Caco-2 (cell line): ENCODE measurements around the gene WDR26. TPM values are rescaled to one million over a fixed set of nuclear protein-coding genes. Genes with fewer than 3 reads are reported as not detected.

Experiments
- BruUV-seq: library from RNA; stranded (reverse); fragments of 400-500 nt; replicated peaks from 2 replicates; lab custom pipeline; 2021; lab: Mats Ljungman, UMichigan
- CTCF ChIA-PET: fragments of 300-600 bp; sonication (Branson Sonifier 250); formaldehyde crosslinking; loops from one replicate; lab custom pipeline; 2022; ENCODE audit warnings: antibody characterized with exemption; lab: Charles Lee
- POLR2A ChIA-PET: fragments of 300-600 bp; sonication (Branson Sonifier 250); formaldehyde crosslinking; loops from one replicate; lab custom pipeline; 2022; ENCODE audit warnings: antibody characterized with exemption; lab: Charles Lee
- DNase-seq, 2 experiments: peaks; one replicate each; pipeline versions ENCODE4 v3.0.0 to v3.0.0-alpha.2; 2020 to 2022
- H3K27me3 ChIP-seq: replicated peaks from 2 replicates; pipeline ENCODE4 v1.6.0; 2011; ENCODE audit warnings: low read length; ENCODE audit not compliant: control insufficient read depth, insufficient read depth
- H3K36me3 ChIP-seq: 2 replicates; pipeline ENCODE4 v1.5.1; 2011; ENCODE audit warnings: low read length; ENCODE audit not compliant: control insufficient read depth, insufficient read depth
- H3K4me1 ChIP-seq: fragments of 250-450 bp; sonication (Bioruptor Pico); 2 replicates; pipeline ENCODE4 v1.5.1; 2020; ENCODE audit warnings: mild to moderate bottlenecking
- H3K4me3 ChIP-seq: 2 replicates; pipeline ENCODE4 v1.5.1; 2011; ENCODE audit warnings: low read depth, mild to moderate bottlenecking, control low read depth, low read length
- H3K9me3 ChIP-seq: fragments of 250-450 bp; sonication (Bioruptor Pico); 2 replicates; pipeline ENCODE4 v1.5.1; 2020; ENCODE audit warnings: mild to moderate bottlenecking, moderate library complexity
- H3K27ac Mint-ChIP-seq: one replicate; pipeline ENCODE4 v1.8.0; 2022; ENCODE audit warnings: mixed read lengths; ENCODE audit not compliant: unreplicated experiment
- H3K27me3 Mint-ChIP-seq: one replicate; pipeline ENCODE4 v1.8.0; 2022; ENCODE audit warnings: mixed read lengths; ENCODE audit not compliant: insufficient read depth, unreplicated experiment
- H3K36me3 Mint-ChIP-seq: one replicate; pipeline ENCODE4 v1.8.0; 2022; ENCODE audit warnings: mild to moderate bottlenecking, mixed read lengths; ENCODE audit not compliant: insufficient read depth, unreplicated experiment
- H3K4me1 Mint-ChIP-seq: one replicate; pipeline ENCODE4 v1.8.0; 2022; ENCODE audit warnings: low read depth, mixed read lengths; ENCODE audit not compliant: unreplicated experiment
- H3K4me3 Mint-ChIP-seq: one replicate; pipeline ENCODE4 v1.8.0; 2022; ENCODE audit warnings: mild to moderate bottlenecking, moderate library complexity, mixed read lengths; ENCODE audit not compliant: unreplicated experiment
- H3K9me3 Mint-ChIP-seq: one replicate; pipeline ENCODE4 v1.8.0; 2022; ENCODE audit warnings: mixed read lengths; ENCODE audit not compliant: unreplicated experiment
- CTCF ChIP-seq, 2 experiments: fragments of 200-600 bp in 1 of 2; IDR thresholded peaks; 1 replicate in 1 of 2; 2 replicates in 1 of 2; pipeline versions ENCODE4 v1.5.1 to v1.8.0; 2011 to 2022; ENCODE audit warnings: antibody characterized with exemption in 1 of 2, control low read depth in 1 of 2, inconsistent platforms in 1 of 2, low read depth in 1 of 2, low read length in 1 of 2, mild to moderate bottlenecking in 1 of 2, moderate library complexity in 1 of 2; ENCODE audit not compliant: insufficient read depth in 1 of 2, severe bottlenecking in 1 of 2, unreplicated experiment in 1 of 2
- intact Hi-C: fragments of 100-400 bp; cut with micrococcal nuclease; formaldehyde crosslinking; loops from one replicate; pipeline ENCODE4 v1.10.0; 2022; ENCODE audit not compliant: unreplicated experiment
- total RNA-seq: library from RNA; stranded (reverse); gene quantifications from 2 replicates; pipeline ENCODE4 v1.2.3, GENCODE V29; 2022

WDR26 gene
- total RNA-seq, 1 experiment from 2014 or later = 58.6 TPM

GRCh38 chr1:224454402-224455055 lies 19.9 kb upstream of the WDR26 start:
- BruUV-seq = TSS peak; percentile 87
- H3K27me3 ChIP-seq = no peaks in the 10 kb centered on the region
- no peaks in the 10 kb centered on the region for H3K27me3 Mint-ChIP-seq
- peak overlapping the region; percentile 81 for H3K4me3 Mint-ChIP-seq
- H3K9me3 Mint-ChIP-seq = no peaks in the 10 kb centered on the region
- peak; percentile 85 to 91 for DNase-seq
- H3K4me3 ChIP-seq = peak overlapping the region; percentile 6
- intact Hi-C loops = loop anchor here (1.0 to 10.0 kb wide), 6 partner anchors 15 to 760 kb away; partner anchors contain the start of gene CNIH4
- H3K36me3 Mint-ChIP-seq = peaks cover 5% of the 10 kb centered on the region
- H3K9me3 ChIP-seq = no peaks in the 10 kb centered on the region
- H3K27ac Mint-ChIP-seq = peak overlapping the region; percentile 96
- H3K4me1 ChIP-seq = peaks cover 32% of the 10 kb centered on the region
- no peaks in the 10 kb centered on the region for H3K36me3 ChIP-seq
- ChIA-PET CTCF (interaction anchor here (0.5 to 1.4 kb wide), 3 partner anchors 18 to 874 kb away, joined by 5 read pairs; no protein-coding TSS in a partner anchor), POLR2A (interaction anchor here (0.5 to 1.3 kb wide), 4 partner anchors 13 to 50 kb away, joined by 3 to 6 read pairs (median 4); partner anchors contain the start of gene WDR26)
- H3K4me1 Mint-ChIP-seq = peaks cover 27% of the 10 kb centered on the region
- no peak for TF ChIP-seq CTCF (IDR thresholded peaks at IDR 0.05; ENCODE audit: insufficient read depth in 1 of 2, low read depth in 1 of 2, low read length in 1 of 2, severe bottlenecking in 1 of 2, unreplicated experiment in 1 of 2)

- no peak overlapping the region for H3K4me3 ChIP-seq
- no peaks in the 10 kb centered on the region for H3K9me3 Mint-ChIP-seq
- peaks cover 5% of the 10 kb centered on the region for H3K36me3 Mint-ChIP-seq
- H3K27me3 ChIP-seq = no peaks in the 10 kb centered on the region
- ChIA-PET POLR2A (no interaction called here), CTCF (no interaction called here)
- peaks cover 21% of the 10 kb centered on the region for H3K4me1 ChIP-seq
- no peak overlapping the region for H3K4me3 Mint-ChIP-seq
- no peak overlapping the region for H3K27ac Mint-ChIP-seq
- H3K27me3 Mint-ChIP-seq = no peaks in the 10 kb centered on the region
- no peaks in the 10 kb centered on the region for H3K9me3 ChIP-seq
- no peak for TF ChIP-seq CTCF (IDR thresholded peaks at IDR 0.05; ENCODE audit: insufficient read depth in 1 of 2, low read depth in 1 of 2, low read length in 1 of 2, severe bottlenecking in 1 of 2, unreplicated experiment in 1 of 2)
- no peak for DNase-seq
- no TSS peak for BruUV-seq
- intact Hi-C loops = loop anchor here (10.0 kb wide), 3 partner anchors 46 to 756 kb away; partner anchors contain the start of gene CNIH4
- peaks cover 15% of the 10 kb centered on the region for H3K4me1 Mint-ChIP-seq
- H3K36me3 ChIP-seq = no peaks in the 10 kb centered on the region
Observed at GRCh38 chr1:224450561-224451350, 16.2 kb upstream of the WDR26 start.

DNA sequence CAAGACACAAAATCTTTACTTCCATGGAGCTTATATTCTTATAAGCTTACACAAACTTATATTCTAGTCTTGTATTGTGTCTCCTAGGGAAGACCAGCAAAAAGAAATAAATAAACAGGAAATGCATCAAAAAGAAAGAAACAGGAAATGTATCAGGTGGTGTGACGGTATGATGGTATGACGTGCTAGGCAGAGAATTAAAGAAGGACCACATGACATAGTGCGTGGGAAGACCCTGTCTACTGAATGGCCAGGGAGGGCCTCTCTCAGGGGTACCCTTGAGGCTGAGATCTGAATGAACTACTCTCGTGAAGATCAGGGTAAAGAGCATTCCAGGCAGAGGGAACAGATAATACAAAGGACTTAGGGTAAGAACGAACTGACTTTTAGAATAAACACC lies 15.6 kb upstream of the WDR26 start:
- H3K9me3 ChIP-seq = no peaks in the 10 kb centered on the region
- intact Hi-C loops = loop anchor here (10.0 kb wide), 3 partner anchors 45 to 755 kb away; partner anchors contain the start of gene CNIH4
- no TSS peak for BruUV-seq
- H3K4me1 ChIP-seq = peaks cover 15% of the 10 kb centered on the region
- Mint-ChIP-seq H3K9me3 (no peaks in the 10 kb centered on the region), H3K27me3 (no peaks in the 10 kb centered on the region), H3K4me3 (no peak overlapping the region), H3K4me1 (peaks cover 15% of the 10 kb centered on the region), H3K27ac (no peak overlapping the region), H3K36me3 (peaks cover 5% of the 10 kb centered on the region)
- H3K36me3 ChIP-seq = no peaks in the 10 kb centered on the region
- TF ChIP-seq CTCF (IDR thresholded peaks at IDR 0.05; ENCODE audit: insufficient read depth in 1 of 2, low read depth in 1 of 2, low read length in 1 of 2, severe bottlenecking in 1 of 2, unreplicated experiment in 1 of 2) = no peak
- ChIA-PET CTCF (no interaction called here), POLR2A (no interaction called here)
- no peak for DNase-seq
- H3K27me3 ChIP-seq = no peaks in the 10 kb centered on the region
- no peak overlapping the region for H3K4me3 ChIP-seq
